ENCODE measurements around the gene SCNN1A.

SCNN1A gene

DNA sequence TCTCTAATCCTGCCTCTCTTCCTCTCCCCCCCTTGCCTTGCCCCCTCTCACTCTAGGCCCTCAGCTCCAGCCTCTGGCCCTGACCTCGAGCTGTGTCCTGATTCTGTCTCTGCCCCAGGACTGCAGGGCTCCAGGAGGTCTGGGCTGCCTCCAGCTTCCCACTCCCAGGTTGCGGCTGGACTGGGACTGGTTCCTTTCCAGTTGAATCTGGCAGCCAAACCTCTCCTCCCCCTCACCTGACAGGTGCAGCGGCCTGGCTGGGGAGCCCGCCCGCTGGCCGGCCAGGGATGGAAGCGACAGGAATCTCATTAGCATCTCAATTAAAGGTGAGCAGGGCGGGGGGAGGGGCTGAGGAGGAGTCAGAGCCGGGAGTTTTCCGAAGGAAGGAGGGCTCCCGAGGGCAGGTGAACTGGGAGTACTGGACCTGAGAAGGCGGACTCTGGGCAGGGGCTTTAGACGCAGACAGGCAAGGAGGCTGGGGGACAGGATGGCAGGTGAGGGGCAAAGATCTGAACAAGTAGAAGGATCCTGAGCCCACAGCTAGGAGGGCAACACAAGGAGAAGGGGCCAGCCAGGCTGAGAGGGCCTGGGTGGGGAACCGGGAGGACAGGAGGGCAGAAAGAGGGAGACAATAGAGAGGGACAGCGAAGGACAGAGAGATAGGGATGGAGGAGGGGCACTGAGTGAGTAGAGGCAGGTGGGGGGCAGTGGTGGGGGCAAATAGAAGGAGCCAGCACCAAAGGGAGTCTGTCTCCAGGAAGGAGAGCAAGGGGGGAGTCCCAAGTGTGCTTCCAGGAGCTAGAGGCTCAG is at the start of gene SCNN1A:
SCNN1A (minus strand) TSS at position 295 of the 810 bp plus-strand sequence. CDS start 780 bp downstream, outside the sequence.
- DNase-seq, result no peak

DNA sequence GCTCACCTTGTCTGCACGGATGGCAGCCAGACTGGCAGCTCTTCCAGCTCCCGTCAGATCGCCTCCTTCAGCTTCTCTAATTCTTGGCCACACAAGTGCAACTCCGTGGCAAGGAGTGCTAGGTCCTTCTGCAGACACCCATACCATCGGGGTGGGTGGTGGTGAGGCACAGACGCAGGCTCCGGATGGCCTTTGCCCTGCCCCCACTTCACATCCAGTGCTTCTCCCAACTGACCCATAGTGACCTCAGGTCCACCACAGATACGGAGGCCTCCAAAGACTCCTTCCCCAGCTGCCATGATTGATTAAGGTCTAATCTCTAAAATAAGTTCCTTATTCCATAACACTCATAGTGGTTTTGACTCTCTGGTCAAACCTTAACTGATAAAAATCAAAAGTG is 49.5 kb upstream of the SCNN1A start:
- no peak for DNase-seq

DNA sequence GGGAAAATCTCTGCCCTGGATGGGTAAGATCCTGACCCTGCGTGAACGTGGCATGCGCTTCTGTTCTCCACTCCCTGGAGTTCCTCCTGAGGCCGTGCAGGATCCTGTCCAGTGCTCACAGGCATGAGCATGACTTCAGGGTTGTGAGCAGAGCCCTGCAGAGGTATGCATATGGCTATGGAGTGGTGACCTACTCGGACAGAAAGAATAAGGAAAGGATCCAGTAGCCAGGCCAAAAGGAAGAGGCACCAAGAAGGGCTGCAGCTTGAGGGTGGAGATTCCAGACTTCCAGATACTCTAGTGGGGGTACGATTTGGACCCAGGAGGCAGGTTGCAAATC is 48.6 kb upstream of the SCNN1A start:
- no peak for DNase-seq

DNA sequence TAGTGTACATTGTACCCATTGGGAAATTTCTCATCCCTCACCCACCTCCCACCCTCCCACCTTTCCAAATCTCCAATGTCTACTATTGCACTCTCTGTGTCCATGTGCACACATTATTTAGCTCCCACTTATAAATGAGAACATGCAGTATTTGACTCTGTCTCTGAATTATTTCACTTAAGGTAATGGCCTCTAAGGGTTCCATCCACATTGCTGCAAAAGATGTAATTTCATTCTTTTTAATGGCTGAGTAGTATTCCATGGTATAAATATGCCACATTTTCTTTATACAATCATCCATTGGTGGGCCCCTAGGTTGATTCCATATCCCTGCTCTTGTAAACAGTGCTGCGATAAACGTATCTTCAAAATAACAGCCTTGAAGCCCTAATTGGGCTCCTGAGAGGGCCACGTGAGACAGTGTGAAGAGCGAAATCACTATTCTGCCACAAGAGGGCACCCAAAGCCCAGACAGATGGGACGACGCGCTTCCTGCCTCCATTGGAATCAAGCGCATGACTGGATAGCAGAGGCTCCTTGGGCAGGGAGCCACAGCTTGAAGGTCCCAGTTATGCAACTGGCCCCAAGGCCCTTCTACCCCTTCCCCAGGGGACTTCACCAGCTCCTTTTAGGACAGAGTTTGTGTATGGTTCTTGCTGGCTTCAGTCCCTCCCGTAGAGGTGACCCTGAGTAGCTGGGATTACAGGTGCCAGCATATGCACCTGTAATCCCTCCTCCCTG is 48.1 kb upstream of the SCNN1A start:
- DNase-seq, result peak; percentile 71 to 74

DNA sequence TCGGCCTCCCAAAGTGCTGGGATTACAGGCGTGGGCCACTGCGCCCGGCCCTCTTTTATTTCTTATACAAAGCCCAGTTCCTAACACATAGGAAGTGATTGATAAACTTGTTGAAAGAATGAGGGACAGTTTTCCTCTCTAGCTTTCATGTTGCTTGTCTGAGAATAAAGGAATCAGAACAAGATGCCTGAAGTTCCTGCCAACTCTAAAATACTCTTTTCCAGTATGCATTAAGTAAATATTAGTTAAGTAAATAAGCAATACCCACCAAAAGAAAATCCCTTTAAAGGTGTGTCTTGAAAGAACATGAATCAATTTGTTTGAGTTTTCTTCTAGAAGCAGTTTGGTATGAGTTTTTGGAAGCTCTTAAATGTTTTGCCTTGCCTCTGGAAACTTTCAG is 45.0 kb upstream of the SCNN1A start:
- no peak for DNase-seq

DNA sequence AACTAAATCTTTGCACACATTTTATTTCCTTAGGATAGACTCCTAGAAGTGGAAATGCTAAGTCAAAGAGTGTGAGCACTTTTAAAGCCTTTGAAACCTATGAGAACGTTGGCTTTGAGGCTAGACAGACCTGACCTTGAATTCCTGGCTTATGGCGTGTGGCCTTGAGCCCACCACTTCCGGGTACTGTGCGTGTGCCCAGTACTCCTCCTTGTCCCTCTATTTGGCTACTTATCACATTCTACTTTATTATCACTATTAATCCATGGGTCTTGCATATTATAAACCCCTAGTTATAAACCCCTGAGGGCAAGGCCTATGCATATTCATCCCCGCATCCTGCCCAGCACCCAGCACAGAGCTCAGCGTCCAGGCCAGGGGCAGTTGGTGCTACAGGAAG is 43.4 kb upstream of the SCNN1A start:
- DNase-seq, result no peak

DNA sequence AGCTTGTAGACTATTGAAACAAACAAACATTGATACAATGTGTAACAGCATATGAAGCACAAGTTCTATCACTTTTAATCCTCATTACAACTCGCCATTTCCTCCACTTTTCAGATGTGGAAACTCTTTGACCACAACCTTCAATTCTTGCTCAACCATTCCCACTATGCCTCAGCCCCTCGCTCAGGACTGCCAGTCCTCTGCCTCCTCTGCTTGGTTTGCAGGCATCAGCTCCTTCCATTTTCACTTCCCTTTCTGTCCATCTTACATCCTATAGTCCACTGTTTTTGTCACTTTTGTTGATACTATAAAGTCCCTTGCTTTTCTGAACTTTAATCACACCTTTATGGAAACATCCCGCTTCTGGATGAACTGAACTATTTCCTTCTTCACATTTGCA is 41.2 kb upstream of the SCNN1A start:
- DNase-seq, result peak; percentile 5 to 16

DNA sequence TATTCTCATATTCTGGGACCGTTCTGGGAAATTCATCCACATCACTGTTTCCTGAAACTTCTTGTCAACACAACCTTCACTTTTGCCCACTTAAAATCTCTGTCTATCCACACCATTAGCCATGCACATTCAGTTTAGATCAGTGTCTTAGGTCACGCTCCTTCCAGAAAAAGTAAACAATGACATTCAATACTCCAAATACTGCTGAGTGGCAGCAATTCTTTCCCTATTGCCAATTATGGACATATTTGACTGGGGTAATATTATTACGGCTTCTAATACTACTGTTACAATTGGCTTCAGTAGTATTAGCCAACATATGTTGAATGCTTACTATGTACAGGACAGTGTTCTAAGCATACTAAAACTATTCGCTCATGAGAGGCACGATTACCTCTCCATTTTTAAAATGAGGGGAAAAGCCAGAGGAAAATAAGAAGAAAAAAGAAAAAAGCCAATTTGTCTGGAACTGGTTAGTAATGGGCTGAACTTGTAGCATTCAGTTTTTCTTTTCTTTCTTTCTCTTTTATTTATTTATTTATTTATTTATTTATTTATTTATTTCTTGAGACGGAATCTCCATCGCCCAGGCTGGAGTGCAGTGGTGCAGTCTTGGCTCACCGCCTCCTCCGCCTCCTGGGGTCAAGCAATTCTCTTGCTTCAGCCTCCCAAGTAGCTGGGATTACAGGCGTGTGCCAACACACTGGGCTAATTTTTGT is 32.0 kb upstream of the SCNN1A start:
- no peak for DNase-seq

DNA sequence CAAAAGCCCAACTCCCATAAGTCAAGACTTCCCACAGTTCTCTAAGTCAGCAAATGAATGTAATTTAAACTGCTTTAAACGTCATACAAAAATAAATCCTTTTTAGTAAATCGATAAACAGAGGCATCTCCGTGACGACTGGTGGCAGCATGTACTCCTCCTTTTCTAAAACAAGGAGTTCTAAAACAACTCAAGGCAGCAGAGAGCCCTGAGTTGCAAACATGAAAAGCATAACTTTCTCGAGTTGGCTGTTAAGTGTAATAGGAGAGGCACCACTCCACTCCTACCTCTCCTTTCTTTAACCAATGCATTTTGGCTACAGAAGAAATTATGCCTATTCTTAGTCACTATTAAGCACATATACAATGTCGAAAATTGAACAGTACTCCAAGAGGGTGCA is 30.6 kb upstream of the SCNN1A start:
- no peak for DNase-seq

DNA sequence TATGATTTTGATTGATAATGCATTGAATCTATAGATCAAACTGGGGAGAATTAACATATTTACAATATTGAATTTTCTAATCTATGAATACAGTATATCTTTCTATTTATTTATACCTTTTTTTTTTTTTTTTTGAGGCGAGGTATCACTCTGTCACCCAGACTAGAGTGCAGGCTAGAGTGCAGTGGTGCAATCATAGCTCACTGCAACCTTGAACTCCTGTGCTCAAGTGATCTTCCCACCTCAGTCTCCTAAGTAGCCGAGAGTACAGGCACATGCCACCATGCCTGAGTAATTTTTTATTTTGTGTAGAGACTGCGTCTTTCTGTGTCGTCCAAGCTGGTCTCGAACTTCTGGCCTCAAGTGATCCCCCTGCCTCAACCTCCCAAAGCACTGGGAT is 29.0 kb upstream of the SCNN1A start:
- DNase-seq, result no peak

DNA sequence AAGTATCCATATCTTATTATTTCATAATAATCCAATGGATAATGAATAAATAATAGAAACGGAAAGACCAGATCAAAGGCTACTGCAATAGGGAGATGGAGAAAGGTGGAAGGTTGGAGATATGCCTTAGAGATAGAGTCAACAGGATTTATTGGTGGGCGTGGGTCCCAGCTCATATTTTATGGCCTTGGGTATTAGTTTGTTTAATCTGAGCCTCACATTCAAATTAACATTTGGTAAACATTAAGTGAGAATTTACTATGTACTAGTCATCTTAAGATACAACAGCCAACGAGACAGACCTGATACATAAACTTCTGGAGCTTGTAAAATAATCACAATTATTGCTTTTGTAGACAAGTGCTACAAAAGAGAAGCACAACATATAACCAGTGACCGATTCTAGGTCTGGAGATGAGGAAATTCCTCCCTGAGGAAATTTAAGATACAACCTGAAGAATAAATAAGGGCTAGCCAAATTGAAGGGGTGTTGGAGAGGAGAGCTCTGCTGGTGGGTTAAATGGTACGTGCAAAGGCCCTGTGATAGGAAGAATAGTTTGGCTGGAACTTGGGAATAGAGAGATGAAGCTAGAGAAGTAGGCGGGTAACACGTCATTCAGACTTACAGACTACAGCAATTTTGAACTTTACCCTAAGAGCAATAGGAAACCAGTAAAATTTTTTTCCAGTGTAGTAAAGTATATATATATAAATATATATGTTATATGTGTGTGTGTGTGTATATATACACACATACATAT is 24.7 kb upstream of the SCNN1A start:
- no peak for DNase-seq

DNA sequence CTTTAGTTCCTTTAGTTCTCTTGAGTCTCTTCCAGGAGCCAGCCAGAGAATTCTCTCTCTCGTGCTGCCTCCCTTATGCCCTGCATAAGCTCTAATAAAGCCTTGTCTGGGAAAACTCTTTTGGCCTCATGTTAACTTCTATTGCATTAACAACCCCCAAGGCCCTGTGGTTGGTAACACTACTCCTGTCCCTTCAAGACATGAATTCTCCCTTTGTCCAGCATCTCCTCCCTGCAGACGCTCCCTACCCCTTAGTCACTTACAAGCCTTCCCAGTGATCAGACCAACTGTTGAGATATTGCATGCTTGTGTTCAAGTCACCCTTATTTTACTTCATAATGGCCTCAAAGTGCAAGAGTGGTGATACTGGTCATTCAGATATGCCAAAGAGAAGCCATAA is 20.7 kb upstream of the SCNN1A start:
- DNase-seq, result no peak

DNA sequence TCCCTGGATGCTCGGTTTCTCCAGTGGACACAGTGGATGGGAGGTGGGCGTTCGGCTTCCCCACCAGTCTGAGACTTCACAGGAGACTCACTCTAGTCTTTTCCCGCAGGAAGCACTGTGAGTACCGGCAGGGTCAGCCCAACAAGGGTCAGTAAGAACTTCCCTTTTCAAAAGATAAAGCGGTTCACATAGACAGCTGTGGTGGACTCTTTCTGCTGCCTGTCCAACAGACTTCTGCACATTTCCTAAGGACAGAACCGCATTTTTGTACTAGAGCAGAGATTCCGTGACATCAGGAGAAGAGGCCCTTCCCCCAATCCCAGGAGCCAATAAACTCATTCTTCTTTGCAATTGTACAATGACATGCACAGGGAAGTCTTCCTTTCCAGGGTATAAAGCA is 19.0 kb upstream of the SCNN1A start:
- DNase-seq, result no peak

DNA sequence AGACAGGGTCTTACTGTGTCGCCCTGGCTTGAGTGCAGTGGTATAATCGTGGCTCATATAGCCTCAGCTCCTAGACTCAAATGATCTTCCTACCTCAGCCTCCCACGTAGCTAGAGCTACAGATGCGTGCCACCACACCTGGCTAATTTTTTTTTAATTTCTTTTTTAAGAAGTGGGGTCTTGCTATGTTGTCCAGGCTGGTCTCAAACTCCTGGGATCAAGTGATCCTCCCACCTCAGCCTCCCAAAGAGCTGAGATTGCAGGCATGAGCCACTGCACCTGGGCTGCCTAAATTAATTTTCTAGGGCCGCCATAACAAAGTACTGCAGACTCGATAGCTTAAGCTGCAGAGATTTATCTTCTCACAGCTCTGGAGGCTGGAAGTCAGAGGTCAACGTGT is 17.7 kb upstream of the SCNN1A start:
- no peak for DNase-seq

DNA sequence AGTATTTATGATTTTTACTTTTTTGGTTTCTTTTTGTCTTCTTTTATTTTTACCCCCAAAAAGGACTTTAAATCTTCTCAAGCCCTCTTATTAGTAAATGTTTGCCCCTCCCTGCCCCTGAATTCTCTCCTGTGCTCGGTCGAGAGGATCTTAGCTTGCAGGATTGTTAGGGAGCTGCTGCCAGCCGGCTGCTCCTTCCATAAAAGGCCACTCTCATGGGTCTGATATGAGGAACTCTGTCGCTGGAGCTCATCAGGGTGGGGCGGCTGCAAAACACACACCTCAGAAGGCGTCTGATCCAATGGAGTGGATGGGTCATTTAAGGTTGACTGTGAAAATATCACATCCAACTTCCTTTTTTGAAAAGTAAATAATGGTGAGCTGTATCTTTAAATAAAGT is 17.1 kb upstream of the SCNN1A start:
- DNase-seq, result no peak

DNA sequence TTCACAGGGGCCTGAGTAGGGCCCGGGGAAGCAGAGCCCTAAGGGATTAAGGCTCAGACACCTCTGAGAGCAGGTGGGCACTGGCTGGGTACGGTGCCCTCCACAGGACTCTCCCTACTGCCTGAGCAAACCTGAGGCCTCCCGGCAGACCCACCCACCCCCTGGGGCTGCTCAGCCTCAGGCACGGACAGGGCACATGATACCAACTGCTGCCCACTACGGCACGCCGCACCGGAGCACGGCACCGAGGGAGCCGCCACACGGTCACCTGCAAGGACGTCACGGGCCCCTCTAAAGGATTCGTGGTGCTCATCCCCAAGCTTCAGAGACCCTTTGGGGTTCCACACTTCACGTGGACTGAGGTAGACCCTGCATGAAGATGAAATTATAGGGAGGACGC is 15.7 kb upstream of the SCNN1A start:
- no peak for DNase-seq

DNA sequence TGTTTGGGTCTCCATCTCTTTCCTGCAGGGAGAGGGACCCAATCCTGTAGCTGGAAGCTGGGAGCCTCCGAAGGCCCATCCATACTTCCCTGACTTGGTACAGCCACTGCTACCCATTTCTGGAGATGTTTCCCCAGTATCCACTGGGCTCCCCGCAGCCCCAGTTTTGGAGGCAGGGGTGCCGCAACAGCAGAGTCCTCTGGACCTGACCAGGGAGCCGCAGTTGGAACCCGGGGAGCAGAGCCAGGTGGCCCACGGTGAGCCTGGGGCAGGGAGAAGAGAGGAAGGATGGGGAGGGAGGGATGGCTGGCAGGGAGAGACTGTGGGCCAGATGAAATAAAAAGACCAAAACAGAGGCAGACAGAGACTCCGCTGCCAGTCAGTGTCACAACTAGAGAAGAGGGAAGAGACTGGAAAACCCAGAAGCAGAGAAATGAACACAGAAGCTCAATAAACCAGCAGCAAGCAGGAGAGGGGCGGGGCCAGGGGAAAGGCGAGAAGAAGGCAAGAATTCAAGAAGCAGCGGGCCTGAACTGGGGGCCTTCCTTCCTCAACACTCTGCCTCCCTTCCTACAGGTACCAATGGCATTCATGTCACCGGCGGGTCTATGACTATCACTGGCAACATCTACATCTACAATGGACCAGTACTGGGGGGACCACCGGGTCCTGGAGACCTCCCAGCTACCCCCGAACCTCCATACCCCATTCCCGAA is 14.9 kb upstream of the SCNN1A start:
- DNase-seq, result no peak

DNA sequence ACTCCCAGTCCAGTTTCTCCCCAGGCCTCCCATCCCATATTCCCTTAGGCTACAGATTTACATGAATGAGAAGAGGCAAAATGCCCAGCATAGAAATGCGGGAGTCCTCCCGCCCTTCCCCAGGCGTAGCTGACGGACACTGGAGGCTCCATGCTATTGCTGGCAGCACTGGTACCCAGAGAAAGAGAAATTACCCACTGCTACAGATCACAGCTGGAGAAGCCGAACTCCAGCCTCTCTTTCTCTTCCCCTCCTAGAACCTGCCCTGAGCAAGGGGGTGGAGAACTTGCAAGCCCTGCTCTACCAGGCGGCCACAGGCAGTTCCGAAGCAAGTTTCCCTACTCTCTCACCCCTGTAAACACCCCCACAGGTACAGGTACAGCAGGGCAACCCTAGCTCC is 12.2 kb upstream of the SCNN1A start:
- no peak for DNase-seq

DNA sequence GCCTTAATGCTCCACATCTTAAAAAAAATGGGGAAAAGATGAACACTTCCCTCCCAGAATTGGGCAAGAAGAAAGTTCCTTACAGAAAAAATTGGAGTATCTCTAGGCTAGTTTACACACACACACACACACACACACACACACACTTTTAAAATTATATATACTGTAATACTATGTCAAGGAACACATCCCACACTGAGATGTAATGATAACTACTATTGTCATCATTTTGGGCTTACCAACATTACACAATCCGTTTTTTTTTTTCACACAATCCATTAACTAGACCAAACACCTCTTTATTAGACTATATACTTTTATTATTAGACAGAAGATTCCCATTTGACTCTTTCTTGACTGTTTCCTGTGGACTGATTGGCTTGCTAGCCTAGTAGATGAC is 11.1 kb upstream of the SCNN1A start:
- DNase-seq, result no peak

DNA sequence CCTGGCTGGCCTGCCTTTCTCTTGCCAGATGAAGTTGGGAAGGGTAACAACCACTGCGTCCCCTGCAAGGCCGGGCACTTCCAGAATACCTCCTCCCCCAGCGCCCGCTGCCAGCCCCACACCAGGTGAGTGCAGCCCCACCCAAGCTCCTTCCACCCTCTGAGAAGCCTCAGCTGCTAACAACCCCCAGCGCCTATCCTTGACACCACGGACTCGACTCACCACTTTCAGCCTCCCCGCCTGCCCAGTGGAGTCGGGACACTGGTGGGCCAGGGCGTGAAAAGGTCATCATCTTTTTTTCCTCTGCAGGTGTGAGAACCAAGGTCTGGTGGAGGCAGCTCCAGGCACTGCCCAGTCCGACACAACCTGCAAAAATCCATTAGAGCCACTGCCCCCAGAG is 10.7 kb upstream of the SCNN1A start:
- DNase-seq, result no peak

DNA sequence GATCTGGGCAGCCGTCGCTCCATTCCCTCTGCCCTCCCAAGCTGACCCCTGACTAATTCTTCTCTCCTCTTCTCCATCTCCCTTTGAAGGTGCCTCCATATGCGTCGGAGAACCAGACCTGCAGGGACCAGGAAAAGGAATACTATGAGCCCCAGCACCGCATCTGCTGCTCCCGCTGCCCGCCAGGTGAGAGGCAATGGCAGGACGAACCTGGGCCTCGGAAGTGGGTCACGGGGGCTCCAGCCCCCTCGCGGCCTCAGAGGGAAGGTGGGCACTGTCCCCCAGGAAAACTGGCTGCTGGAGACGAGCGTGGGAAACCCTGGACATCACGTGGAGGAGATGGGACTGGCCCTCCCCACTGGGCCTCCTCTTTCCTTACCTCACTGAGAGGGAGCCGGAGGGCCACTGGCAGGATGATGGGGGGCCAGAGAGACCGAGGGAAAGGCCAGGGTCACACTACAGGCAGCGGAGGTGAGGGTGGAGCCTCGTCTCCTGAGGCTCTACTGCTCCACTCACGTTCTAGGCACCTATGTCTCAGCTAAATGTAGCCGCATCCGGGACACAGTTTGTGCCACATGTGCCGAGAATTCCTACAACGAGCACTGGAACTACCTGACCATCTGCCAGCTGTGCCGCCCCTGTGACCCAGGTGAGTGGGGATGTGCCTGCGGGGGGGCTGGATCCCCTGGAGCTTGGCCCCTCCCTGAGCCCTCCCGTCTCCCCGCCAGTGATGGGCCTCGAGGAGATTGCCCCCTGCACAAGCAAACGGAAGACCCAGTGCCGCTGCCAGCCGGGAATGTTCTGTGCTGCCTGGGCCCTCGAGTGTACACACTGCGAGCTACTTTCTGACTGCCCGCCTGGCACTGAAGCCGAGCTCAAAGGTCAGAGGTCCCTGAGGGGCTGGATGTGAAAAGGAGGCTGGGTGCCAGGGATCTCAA is 9.4 kb upstream of the SCNN1A start:
- DNase-seq, result no peak
